Stimulated activated CD4-positive, alpha-beta T cell treated with anti-CD3 and anti-CD28 coated beads, Interleukin-15, amount 100 ng/mL, for 24 hours (primary cell): Measurements from ENCODE around the gene CLIP1.

Experiments used
- DNase-seq: peaks from one replicate; pipeline ENCODE4 v3.0.0-alpha.2; 2020

Gene CLIP1

GRCh38 chr12:122354958-122355641, 67.4 kb downstream of the CLIP1 start:
- no peak for DNase-seq

GRCh38 chr12:122352394-122352793, 70.1 kb downstream of the CLIP1 start:
- no peak for DNase-seq

GRCh38 chr12:122350141-122350848, 72.2 kb downstream of the CLIP1 start:
- DNase-seq = no peak

GRCh38 chr12:122349078-122349477, 73.4 kb downstream of the CLIP1 start:
- DNase-seq = no peak

- DNase-seq = no peak
Observed at GRCh38 chr12:122348505-122348904, 74.0 kb downstream of the CLIP1 start.

GRCh38 chr12:122346054-122346453, 76.4 kb downstream of the CLIP1 start:
- DNase-seq = no peak

- DNase-seq = no peak
Observed at GRCh38 chr12:122345042-122345441, 77.4 kb downstream of the CLIP1 start.

GRCh38 chr12:122336015-122336946, 86.2 kb downstream of the CLIP1 start:
- peak; percentile 65 for DNase-seq

GRCh38 chr12:122333142-122334087, 89.1 kb downstream of the CLIP1 start:
- DNase-seq = no peak

- no peak for DNase-seq
Observed at GRCh38 chr12:122327494-122328385, 94.7 kb downstream of the CLIP1 start.

GRCh38 chr12:122327014-122327413, 95.5 kb downstream of the CLIP1 start:
- no peak for DNase-seq

GRCh38 chr12:122326586-122326985, 95.9 kb downstream of the CLIP1 start:
- DNase-seq = no peak

- no peak for DNase-seq
Observed at GRCh38 chr12:122323311-122324019, 99.0 kb downstream of the CLIP1 start.

GRCh38 chr12:122322501-122322900, 100.0 kb downstream of the CLIP1 start:
- DNase-seq = no peak

- DNase-seq = no peak
Observed at GRCh38 chr12:122318607-122319605, 103.6 kb downstream of the CLIP1 start.

GRCh38 chr12:122312926-122313325, 109.5 kb downstream of the CLIP1 start:
- no peak for DNase-seq

GRCh38 chr12:122311696-122312095, 110.8 kb downstream of the CLIP1 start:
- DNase-seq = no peak

- DNase-seq = no peak
Observed at GRCh38 chr12:122310626-122311333, 111.7 kb downstream of the CLIP1 start.
